OCI-LY1 (cell line): ENCODE measurements around the gene TRDMT1.

Experiments used
- EZH2 ChIP-seq: fragments of 200-600 bp; sonication (generic), shearing (Covaris generic); IDR thresholded peaks from 2 replicates; pipeline ENCODE4 v1.8.0; 2017; ENCODE audit warnings: borderline replicate concordance, mixed run types, mild to moderate bottlenecking, antibody characterized with exemption, low read length, moderate library complexity, mixed read lengths
- TF ChIP-seq, protein P1 (sequence below): fragments of 200-600 bp; sonication (generic), shearing (Covaris generic); IDR thresholded peaks from 2 replicates; pipeline ENCODE4 v1.5.1; 2017; ENCODE audit warnings: mild to moderate bottlenecking, antibody characterized with exemption, low read length, moderate library complexity, mixed read lengths

DNA sequence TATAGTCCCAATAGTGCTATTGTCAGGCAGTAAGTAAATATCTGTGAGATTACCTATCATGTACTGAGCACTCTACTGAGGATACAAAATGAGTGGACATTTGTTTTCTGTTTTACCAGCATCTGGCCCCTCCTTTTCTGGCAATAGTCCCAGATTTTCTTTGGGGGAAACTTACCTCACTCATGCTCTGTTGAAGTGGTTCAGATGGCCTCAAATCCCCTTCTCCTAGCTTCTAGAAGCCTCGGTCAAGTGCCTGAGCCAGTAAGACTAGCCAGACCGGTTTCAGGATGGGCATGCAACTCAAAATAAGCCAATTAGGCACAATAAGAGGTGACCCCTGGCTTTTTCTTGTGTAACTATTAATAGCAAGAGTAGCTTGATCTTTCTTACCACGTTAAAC is 19.7 kb downstream of the TRDMT1 start:
- TF ChIP-seq, protein P1, sequence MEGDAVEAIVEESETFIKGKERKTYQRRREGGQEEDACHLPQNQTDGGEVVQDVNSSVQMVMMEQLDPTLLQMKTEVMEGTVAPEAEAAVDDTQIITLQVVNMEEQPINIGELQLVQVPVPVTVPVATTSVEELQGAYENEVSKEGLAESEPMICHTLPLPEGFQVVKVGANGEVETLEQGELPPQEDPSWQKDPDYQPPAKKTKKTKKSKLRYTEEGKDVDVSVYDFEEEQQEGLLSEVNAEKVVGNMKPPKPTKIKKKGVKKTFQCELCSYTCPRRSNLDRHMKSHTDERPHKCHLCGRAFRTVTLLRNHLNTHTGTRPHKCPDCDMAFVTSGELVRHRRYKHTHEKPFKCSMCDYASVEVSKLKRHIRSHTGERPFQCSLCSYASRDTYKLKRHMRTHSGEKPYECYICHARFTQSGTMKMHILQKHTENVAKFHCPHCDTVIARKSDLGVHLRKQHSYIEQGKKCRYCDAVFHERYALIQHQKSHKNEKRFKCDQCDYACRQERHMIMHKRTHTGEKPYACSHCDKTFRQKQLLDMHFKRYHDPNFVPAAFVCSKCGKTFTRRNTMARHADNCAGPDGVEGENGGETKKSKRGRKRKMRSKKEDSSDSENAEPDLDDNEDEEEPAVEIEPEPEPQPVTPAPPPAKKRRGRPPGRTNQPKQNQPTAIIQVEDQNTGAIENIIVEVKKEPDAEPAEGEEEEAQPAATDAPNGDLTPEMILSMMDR = no peak
- TF ChIP-seq EZH2 = no peak
